HTR-8/SVneo (cell line): ENCODE results near the gene PROP1.
"Not testable (repeated sequence)": the region's sequence is repeated elsewhere in the genome, so short reads cannot be mapped to it uniquely, and the experiment has no call there.

Source experiments
- DNase-seq: peaks from one replicate; pipeline ENCODE4 v3.0.0; 2011; ENCODE audit warnings: low spot score, mixed read lengths; ENCODE audit not compliant: insufficient read length
- FAIRE-seq: peaks from 2 replicates; lab custom pipeline; 2011; peaks lifted over from hg19 to GRCh38; lab: Jason Lieb, UNC

PROP1 gene

GRCh38 chr5:177995691-177996595 is at the start of gene PROP1:
Gene PROP1 (minus strand): TSS chr5:177996242. CDS start chr5:177995933, 309 bp downstream.
- DNase-seq (no peak), FAIRE-seq (no peak)

GRCh38 chr5:178019379-178020030 is 23.5 kb upstream of the PROP1 start:
- not testable (repeated sequence) for DNase-seq, FAIRE-seq

GRCh38 chr5:178012758-178013157 is 16.7 kb upstream of the PROP1 start:
- not testable (repeated sequence) for FAIRE-seq, DNase-seq

DNA sequence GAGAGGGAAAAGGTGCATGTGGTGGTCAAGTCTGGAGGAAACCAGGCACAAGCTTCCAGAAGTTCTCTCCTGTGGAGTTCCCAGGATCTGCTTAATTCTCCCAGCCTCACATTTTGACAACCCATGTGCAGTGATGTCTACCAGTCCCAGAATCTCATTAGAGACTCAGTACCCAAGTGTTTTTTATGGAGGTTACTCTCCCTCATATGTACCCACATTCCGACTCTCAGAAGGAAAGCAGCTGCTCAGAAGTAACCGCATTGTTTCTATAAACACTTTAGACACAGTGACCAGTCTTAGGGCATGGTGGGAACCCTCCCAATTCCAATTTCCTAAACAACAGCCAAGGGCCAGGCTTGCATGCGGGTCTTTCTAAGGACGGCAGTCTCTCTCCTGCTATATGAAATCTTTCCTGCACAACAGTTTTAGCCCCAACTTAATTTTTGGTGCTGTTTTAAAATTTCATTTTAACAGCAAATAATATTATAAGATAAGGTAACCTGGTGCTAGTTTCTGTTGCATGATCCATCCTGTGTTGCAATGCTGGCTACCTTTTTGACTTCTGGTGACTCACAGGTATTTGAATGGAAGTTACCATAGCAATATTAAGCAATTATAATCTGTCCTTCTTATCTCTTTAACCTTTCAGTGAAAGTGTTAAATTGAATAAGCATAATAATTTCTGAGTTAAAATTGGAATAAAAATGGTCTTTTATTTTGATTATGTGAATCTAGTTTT is 15.9 kb upstream of the PROP1 start:
- not testable (repeated sequence) for DNase-seq, FAIRE-seq

DNA sequence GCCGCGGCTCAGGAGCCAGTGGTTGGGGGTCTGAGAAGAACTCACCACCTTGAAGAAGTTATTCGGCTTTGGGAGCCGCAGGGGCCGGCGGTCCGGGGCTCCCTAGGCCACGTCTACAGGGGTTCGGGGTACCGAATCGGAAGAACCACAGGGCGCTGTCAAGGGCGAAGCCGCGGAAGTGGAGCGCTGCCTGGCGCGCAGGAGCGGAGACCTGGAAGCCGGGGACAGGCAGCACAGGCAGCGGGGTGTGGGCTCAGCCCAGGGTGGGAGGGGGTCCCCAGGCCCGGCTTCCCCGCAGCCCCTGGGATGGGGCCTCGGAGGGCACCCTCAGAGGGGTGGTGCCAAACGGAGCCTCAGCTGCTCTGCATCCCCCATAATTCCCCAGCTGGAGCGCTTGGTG is 11.2 kb upstream of the PROP1 start:
- FAIRE-seq, DNase-seq: not testable (repeated sequence)

GRCh38 chr5:178006536-178007231 is 10.6 kb upstream of the PROP1 start:
- not testable (repeated sequence) for DNase-seq, FAIRE-seq

DNA sequence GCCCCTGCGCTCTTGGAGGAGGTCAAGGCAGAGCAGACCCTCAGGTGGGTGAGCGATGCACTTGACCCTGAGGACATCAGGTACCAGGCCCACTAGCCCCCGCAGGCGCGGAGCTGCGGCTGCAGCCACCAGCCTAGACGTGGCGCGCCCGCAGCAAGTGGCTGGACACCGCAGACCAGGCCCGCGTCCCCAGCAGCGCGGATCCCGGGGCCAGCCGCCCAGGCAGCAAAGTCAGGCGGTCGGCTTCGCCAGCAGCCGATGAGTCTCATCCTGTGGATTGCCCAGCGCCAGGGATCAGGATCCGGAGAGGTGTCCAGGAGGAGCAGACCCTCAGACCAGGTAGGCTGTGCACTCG is 10.1 kb upstream of the PROP1 start:
- FAIRE-seq, DNase-seq: not testable (repeated sequence)

- DNase-seq (no peak), FAIRE-seq (no peak)
Measured at GRCh38 chr5:177997846-177998245, 1.8 kb upstream of the PROP1 start.

DNA sequence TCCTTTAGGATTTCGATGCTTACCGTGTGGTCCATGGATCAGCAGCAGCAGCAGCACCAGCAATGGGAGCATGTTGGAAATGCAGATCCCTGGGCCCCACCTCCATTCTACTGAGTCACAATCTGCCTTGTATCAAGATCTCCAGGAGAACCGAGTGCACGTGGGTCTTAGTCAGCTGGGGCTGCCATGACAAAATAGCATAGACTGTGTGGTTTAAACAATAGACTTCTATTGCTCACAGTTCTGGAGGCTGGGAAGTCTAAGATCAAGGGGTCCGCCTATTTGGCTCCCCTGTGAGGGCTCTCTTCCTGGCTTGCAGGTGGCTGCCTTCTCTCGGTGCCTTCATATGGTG is 1.3 kb upstream of the PROP1 start:
- DNase-seq: no peak

GRCh38 chr5:177996660-177997318 is 747 bp upstream of the PROP1 start:
- FAIRE-seq (no peak), DNase-seq (no peak)

More for the DNA sequence above, 1.3 kb upstream of the PROP1 start:
- FAIRE-seq: no peak

DNA sequence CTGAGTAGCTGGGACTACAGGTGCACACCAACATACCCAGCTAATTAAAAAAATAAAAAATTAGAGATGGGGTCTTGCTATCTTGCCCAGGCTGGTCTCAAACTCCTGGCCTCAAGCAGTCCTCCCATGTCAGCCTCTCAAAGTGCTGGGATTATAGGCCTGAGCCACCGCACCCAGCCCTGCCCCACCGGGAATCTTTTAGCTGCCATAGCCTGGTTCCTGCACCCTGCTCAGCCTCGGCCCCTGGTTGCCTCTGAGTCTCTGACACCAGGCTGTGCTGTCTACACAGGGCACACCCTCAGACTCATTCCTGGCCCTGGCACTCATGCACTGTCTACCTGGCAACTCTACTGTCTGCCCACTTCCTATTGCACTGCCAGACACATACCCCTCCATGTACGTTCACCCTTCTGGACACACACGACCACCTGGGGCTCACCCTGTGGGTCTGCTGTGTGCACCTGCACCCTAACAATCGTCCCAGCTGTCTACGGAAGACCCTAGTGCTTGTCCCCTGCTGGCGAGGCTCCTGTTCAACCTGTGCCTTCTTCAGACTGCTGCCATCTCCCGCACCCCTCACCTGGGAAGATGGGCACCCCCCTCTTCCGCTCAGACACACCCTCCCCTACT is 1.4 kb downstream of the PROP1 start:
- FAIRE-seq: no peak

GRCh38 chr5:177994063-177994462 is 2.0 kb downstream of the PROP1 start:
- FAIRE-seq: no peak
- no peak for DNase-seq

More for the DNA sequence above, 1.4 kb downstream of the PROP1 start:
- DNase-seq: no peak

GRCh38 chr5:177992466-177992865 is 3.6 kb downstream of the PROP1 start:
- DNase-seq (no peak), FAIRE-seq (no peak)

DNA sequence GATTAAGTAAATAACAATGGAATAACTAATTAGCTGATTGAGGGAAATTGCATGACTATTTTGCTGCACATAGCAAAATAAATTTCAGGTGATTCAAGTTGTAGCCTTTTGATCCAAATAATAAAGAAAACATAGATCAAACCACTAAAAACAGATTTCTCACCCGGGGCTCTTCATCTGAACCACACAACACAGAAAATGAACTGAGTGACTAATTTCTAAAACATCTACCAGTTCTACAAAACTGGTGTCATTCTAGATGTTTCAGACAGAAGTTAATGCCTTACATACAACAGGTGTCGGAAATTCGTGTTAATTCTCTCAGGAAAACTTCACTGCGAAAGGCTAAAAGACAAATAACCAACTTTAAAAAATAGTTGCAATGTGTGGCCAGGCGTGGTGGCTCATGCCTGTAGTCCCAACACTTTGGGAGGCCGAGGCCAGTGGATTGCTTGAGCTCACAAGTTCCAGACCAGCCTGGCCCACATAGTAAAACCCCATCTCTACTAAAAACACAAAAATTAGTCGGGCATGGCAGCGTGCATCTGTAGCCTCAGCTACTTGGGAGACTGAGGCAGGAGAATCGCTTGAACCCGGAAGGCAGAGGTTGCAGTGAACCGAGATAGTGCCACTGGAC is 6.9 kb downstream of the PROP1 start:
- no peak for DNase-seq
- FAIRE-seq: no peak

GRCh38 chr5:177987326-177987725 is 8.7 kb downstream of the PROP1 start:
- DNase-seq: no peak
- FAIRE-seq: no peak

GRCh38 chr5:177985430-177986040 is 10.5 kb downstream of the PROP1 start:
- no peak for DNase-seq
- no peak for FAIRE-seq

DNA sequence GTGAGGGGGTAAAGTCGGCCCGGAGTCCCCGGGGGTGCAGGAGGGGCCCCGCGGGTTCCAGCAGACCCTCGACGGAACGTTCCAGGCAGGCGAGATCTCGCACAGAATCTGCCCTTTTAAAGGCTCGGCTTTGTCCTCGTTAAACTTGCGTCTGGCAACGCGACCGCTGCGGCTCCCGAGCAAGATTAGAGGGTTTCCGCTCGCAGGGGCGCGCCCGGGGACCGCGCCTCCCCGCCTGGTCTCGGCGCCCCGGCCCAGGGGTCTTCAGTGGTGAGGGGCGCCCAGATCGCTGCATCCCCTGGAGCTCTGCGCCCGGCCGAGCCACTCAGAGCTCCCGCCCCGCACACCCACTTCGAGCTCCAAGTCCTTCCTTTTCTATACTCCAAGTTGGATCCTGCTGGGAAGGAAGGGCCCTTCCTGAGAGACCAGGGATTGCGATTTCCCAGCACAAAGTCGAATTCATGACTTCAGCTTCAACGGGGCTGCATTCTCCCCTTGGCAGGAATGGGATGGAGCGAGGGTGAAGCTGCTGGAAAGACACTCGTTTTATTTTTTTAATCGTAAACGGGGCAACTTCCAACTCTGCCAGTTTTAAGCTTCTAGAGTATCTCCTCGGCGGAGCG is 11.3 kb downstream of the PROP1 start:
- DNase-seq (no peak), FAIRE-seq (no peak)
